ENCODE data around the gene HIP1R. TPM values are rescaled to one million over a fixed set of nuclear protein-coding genes. Genes with fewer than 3 reads are reported as not detected.

The HIP1R gene
- total and polyA plus RNA-seq, 8 donors, result 52.1 to 395 (median 89.8) TPM

GRCh38 chr12:122862872-122863701 lies 27.8 kb downstream of the HIP1R start:
- Histone ChIP-seq H3K27me3 (no peaks in the 10 kb centered on the region), H3K9me3 (no peaks in the 10 kb centered on the region), H3K4me3 (no peak overlapping the region), H3K36me3 (peaks cover 51 to 86% (median 77%) of the 10 kb centered on the region in 4 donors), H3K4me1 (peaks cover 29 to 85% (median 75%) of the 10 kb centered on the region in 4 donors), H3K27ac (peak overlapping the region; percentile 62 to 80 (median 65))
- no peak for TF ChIP-seq EP300 (IDR thresholded peaks at IDR 0.05)
- TF ChIP-seq CTCF (IDR thresholded peaks at IDR 0.05), result no peak
- no peak for TF ChIP-seq POLR2A (IDR thresholded peaks at IDR 0.05)
- TF ChIP-seq POLR2AphosphoS5 (IDR thresholded peaks at IDR 0.05), result peak in 1 of 3 donors; percentile 55
- peak; percentile 68 to 77 for DNase-seq
- intact Hi-C loops (cut with DNase I; ENCODE audit: low total_unique reads), result no loop called here
- WGBS, 5 donors, result 34 to 66% (median 41%) methylated on average over 11 to 12 of the region's 12 CpGs

GRCh38 chr12:122864894-122865253 lies 29.6 kb downstream of the HIP1R start:
- TF ChIP-seq POLR2A (IDR thresholded peaks at IDR 0.05) (no peak), CTCF (IDR thresholded peaks at IDR 0.05) (no peak), POLR2AphosphoS5 (IDR thresholded peaks at IDR 0.05) (no peak), EP300 (IDR thresholded peaks at IDR 0.05) (no peak)
- 51 to 80% (median 65%) methylated on average over 5 of the region's 5 CpGs for WGBS, 5 donors
- DNase-seq, result no peak
- H3K27ac ChIP-seq, result peak overlapping the region; percentile 49 to 91 (median 80)
- no peak overlapping the region for H3K4me3 ChIP-seq
- peaks cover 44 to 92% (median 88%) of the 10 kb centered on the region in 4 donors for H3K4me1 ChIP-seq
- no peaks in the 10 kb centered on the region for H3K9me3 ChIP-seq
- intact Hi-C loops (cut with DNase I; ENCODE audit: low total_unique reads), result no loop called here
- H3K36me3 ChIP-seq, result peaks cover 51 to 86% (median 77%) of the 10 kb centered on the region in 4 donors
- no peaks in the 10 kb centered on the region for H3K27me3 ChIP-seq

- peak; percentile 77 to 83 for DNase-seq
- H3K27me3 ChIP-seq, result no peaks in the 10 kb centered on the region
- intact Hi-C loops (cut with DNase I; ENCODE audit: low total_unique reads), result no loop called here
- H3K4me3 ChIP-seq, result no peak overlapping the region
- H3K27ac ChIP-seq, result peak overlapping the region; percentile 49 to 91 (median 80)
- peaks cover 48 to 92% (median 88%) of the 10 kb centered on the region in 4 donors for H3K4me1 ChIP-seq
- 49 to 66% (median 62%) methylated on average over 35 to 43 of the region's 43 CpGs for WGBS, 5 donors
- H3K9me3 ChIP-seq, result no peaks in the 10 kb centered on the region
- peaks cover 55 to 89% (median 79%) of the 10 kb centered on the region in 4 donors for H3K36me3 ChIP-seq
- TF ChIP-seq CTCF (IDR thresholded peaks at IDR 0.05), result peak in 5 of 7 experiments; percentile 27 to 55 (median 50)
- no peak for TF ChIP-seq POLR2A (IDR thresholded peaks at IDR 0.05)
- no peak for TF ChIP-seq EP300 (IDR thresholded peaks at IDR 0.05)
- peak in 1 of 3 donors; percentile 55 for TF ChIP-seq POLR2AphosphoS5 (IDR thresholded peaks at IDR 0.05)
These were observed 30.3 kb downstream of the HIP1R start for GRCh38 chr12:122865268-122866231.

- Histone ChIP-seq H3K9me3 (no peaks in the 10 kb centered on the region), H3K4me3 (no peak overlapping the region), H3K27me3 (no peaks in the 10 kb centered on the region), H3K36me3 (peaks cover 53 to 89% (median 73%) of the 10 kb centered on the region in 4 donors), H3K27ac (peak overlapping the region; percentile 49 to 91 (median 81)), H3K4me1 (peaks cover 54 to 92% (median 90%) of the 10 kb centered on the region in 4 donors)
- TF ChIP-seq POLR2AphosphoS5 (IDR thresholded peaks at IDR 0.05) (peak in 1 of 3 donors; percentile 3), POLR2A (IDR thresholded peaks at IDR 0.05) (no peak)
- intact Hi-C loops (cut with DNase I; ENCODE audit: low total_unique reads), result no loop called here
- WGBS, 5 donors, result 50 to 82% (median 64%) methylated on average over 16 to 17 of the region's 17 CpGs
- peak in 1 of 2 donors; percentile 71 for DNase-seq
These were observed 31.1 kb downstream of the HIP1R start for GRCh38 chr12:122866379-122866778.
